Islet of Langerhans (tissue), 1 donor: Measurements from ENCODE around the gene CHRND.

ENCODE experiments used
- FAIRE-seq: peaks from one replicate; lab custom pipeline; 2011; peaks lifted over from hg19 to GRCh38; lab: Jason Lieb, UNC

The CHRND gene

GRCh38 chr2:232525791-232526371, at the start of gene CHRND:
Gene CHRND, plus strand, starts transcription at chr2:232526160. Its CDS starts 56 bp downstream, at chr2:232526216.
- FAIRE-seq: no peak

GRCh38 chr2:232476791-232477190, 49.2 kb upstream of the CHRND start:
- FAIRE-seq: no peak

DNA sequence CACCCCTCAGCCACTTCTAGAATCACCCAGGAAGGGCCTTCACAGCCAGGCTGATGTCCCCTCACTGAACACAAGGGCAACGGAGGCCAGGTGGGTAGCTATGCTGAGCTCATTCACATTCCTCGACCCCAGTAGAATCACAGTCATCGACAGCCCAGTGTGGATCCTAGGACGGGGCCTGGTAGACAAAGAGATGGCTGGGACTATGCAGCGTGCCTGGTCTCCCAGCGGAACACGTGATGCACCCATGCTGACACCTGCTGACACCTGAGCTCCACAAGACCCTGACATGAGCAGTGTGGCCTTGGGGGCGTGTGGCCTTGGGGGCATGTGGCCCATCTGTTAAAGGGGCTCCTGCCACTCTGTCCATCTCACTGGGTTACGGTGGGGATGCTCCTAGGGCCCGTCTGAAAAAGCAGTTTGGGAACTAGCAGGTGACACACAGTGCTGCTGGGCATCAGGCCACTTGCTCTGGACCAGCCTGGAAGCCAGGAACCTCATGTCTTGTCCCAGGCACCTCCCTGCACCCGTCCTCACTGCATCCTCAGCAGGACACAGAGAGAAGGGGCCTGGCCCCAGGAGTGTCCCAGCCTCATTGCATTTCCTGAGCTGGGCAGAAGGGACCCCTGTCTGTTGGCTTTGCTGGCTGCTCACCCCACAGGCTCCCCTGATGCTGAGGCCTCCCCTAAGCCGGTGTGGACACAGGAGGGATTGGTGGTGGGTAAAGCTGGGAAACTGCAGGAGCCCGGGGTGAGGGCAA, 48.0 kb upstream of the CHRND start:
- no peak for FAIRE-seq

DNA sequence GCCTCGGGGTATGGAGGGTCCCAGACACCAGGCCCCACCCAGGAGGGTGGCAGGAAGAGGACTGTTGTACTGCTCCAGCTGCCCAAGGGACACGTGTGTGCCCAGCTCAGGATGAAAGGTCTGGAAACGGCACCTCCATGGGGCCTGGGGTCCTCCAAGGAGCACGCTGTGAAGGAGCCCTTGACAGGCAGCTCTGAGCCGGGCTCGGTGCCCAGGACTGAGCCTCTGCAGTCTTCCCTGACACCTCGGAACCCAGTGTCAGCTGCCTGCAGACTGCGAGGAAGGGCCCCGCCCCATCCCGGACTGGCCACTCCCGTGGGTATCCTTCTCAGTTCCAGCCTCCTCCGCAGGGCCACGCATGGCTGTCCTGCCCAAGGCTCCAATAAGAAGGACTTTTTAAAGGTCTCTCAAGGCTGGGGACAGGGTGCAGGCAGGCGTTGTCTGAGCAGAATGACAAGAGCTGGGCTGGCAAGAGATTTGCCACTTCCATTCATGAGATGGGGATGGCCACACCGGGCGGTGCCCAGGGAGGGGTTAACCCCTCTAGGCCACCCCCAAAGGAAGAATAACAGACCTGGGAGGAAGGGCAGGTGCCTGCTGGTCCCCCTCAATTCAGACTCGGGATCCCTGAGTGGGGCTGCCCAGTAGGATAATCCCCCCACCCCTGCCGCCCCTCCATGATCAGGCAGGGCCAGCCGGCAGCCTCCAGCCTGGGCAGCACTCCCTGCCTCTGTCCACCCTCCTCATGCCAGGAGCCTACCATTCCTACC, 47.2 kb upstream of the CHRND start:
- FAIRE-seq: no peak

- FAIRE-seq: no peak
Measured at GRCh38 chr2:232479341-232480200, 46.4 kb upstream of the CHRND start.

GRCh38 chr2:232480201-232481190, 45.5 kb upstream of the CHRND start:
- FAIRE-seq: no peak

GRCh38 chr2:232481322-232482140, 44.4 kb upstream of the CHRND start:
- FAIRE-seq: no peak

- FAIRE-seq: no peak
Measured at GRCh38 chr2:232482301-232483238, 43.4 kb upstream of the CHRND start.

- FAIRE-seq: no peak
Measured at GRCh38 chr2:232483311-232483922, 42.5 kb upstream of the CHRND start.

GRCh38 chr2:232483923-232484627, 41.9 kb upstream of the CHRND start:
- FAIRE-seq: no peak

- no peak for FAIRE-seq
Measured at GRCh38 chr2:232484628-232485347, 41.2 kb upstream of the CHRND start.

GRCh38 chr2:232485348-232485756, 40.6 kb upstream of the CHRND start:
- FAIRE-seq: no peak

DNA sequence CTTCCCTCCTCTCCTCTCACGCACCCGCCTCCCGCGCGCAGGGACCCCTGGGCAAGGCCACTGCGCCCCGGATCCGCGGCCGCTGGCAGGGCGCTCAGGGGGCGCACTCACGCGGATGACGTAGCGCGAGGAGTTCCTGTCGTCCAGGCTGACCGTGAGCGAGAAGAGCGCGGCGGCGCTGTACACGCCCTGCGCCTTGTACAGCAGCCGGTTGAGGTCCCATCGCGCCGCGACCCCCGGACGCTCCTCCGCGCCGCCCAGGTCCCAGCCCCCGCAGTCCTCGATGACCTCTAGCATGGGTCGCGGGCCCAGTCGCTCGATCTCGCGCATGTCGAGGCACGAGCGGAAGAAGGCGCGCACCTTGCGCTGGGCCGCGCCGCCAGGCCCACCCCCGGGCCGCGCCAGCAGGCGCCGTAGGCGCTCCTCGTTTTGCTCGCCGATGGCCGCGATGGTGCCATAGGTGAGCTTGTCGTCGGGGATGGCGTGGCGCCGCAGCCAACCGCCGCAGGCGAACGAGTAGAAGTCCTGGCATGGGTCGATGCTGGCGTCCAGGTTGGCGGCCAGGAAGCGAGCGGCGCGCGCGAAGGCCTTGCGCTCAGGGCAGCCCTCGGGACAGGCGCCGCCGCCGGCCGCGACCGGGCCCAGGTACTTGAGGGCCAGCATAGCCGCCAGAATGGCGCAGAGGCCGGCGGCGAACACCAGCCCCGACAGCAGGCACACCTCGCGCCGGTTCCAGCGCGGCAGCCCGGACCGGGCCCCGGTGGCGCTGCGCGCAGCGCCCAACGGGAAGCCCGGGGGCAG, 40.0 kb upstream of the CHRND start:
- no peak for FAIRE-seq

DNA sequence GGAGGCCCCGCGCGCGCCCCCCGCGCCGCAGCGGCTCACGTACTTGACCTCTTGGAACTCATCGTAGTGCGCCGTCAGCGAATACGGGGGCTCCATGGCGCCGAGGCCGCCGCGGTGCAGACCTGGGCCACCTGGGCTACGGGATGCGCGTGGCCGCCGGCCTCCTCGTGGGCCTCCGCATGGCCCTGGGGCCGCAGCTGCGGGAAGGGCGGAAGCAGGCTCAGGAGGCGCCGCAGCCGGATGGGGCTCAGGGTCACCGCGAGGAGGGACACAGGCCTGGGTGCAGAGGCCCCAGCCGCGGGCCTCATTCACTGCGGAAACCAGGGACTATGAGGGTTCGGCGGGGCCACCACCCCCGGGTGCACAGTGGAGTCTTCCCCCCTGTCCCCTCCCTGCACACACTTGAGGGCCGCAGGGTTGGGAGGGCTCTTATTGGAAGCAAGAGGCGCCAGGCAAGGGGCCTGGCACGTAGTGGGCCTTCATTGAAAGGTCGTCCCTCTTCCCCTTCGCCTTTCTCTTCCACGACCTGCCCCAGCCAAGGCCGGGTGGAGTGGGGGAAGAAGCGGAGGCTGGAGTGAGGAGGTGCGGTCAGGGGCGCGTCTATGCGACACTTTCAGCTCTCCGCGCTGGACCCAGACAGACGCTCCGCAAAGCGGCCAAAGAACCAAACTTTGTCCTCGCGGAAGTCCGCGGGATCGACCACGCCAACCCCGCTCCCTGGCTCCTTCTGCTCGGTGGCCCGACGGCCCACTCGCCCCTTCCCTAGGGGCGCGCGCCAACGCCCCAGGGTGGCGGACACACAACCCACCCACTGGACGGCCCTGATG, 39.2 kb upstream of the CHRND start:
- no peak for FAIRE-seq

- no peak for FAIRE-seq
Measured at GRCh38 chr2:232487385-232488096, 38.4 kb upstream of the CHRND start, which contains the start of gene ECEL1. Gene ECEL1, minus strand, starts transcription at chr2:232487834. Its CDS starts 1,181 bp downstream, at chr2:232486653.
